Measurements from ENCODE around the gene NIPSNAP2.

- TF ChIP-seq CTCF (IDR thresholded peaks at IDR 0.05) (peak in 2 of 5 experiments; percentile 22 to 28), EP300 (IDR thresholded peaks at IDR 0.05) (no peak)
Measured at GRCh38 chr7:56033671-56034432, 69.5 kb downstream of the NIPSNAP2 start.

All from tibial nerve (tissue), 4 donors.